Calu3 (cell line): Measurements from ENCODE around the gene LRRC61. TPM values are rescaled to one million over a fixed set of nuclear protein-coding genes. Genes with fewer than 3 reads are reported as not detected.
A peak's percentile ranks its signal among the peaks of the same experiment; 100 is the strongest.
"Not testable (repeated sequence)": the region's sequence is repeated elsewhere in the genome, so short reads cannot be mapped to it uniquely, and the experiment has no call there.

Experiments
- BruUV-seq: library from RNA; stranded (reverse); fragments of 400-500 nt; replicated peaks from 2 replicates; lab custom pipeline; 2021; lab: Mats Ljungman, UMichigan
- CTCF ChIA-PET: fragments of 300-600 bp; sonication (Branson Sonifier 250); formaldehyde crosslinking; loops from one replicate; lab custom pipeline; 2022; ENCODE audit warnings: antibody characterized with exemption; lab: Charles Lee
- DNase-seq: peaks from one replicate; pipeline ENCODE4 v3.0.0; 2022
- H3K27ac Mint-ChIP-seq: one replicate; pipeline ENCODE4 v1.8.0; 2022; ENCODE audit warnings: mixed read lengths; ENCODE audit not compliant: unreplicated experiment
- H3K27me3 Mint-ChIP-seq: one replicate; pipeline ENCODE4 v1.8.0; 2022; ENCODE audit warnings: mixed read lengths; ENCODE audit not compliant: unreplicated experiment
- H3K36me3 Mint-ChIP-seq: one replicate; pipeline ENCODE4 v1.8.0; 2022; ENCODE audit warnings: mild to moderate bottlenecking, moderate library complexity, mixed read lengths; ENCODE audit not compliant: insufficient read depth, unreplicated experiment
- H3K4me1 Mint-ChIP-seq: one replicate; pipeline ENCODE4 v1.8.0; 2022; ENCODE audit warnings: mild to moderate bottlenecking, low read depth, mixed read lengths; ENCODE audit not compliant: unreplicated experiment
- H3K4me3 Mint-ChIP-seq: one replicate; pipeline ENCODE4 v1.8.0; 2022; ENCODE audit warnings: mild to moderate bottlenecking, low read depth, moderate library complexity, mixed read lengths; ENCODE audit not compliant: unreplicated experiment
- H3K9me3 Mint-ChIP-seq: one replicate; pipeline ENCODE4 v1.8.0; 2022; ENCODE audit warnings: low read depth, mixed read lengths; ENCODE audit not compliant: unreplicated experiment
- CTCF ChIP-seq: fragments of 200-600 bp; IDR thresholded peaks from one replicate; pipeline ENCODE4 v1.8.0; 2022; ENCODE audit warnings: antibody characterized with exemption; ENCODE audit not compliant: unreplicated experiment
- intact Hi-C: fragments of 100-400 bp; cut with micrococcal nuclease; formaldehyde crosslinking; loops from one replicate; pipeline ENCODE4 v1.10.0; 2022; ENCODE audit not compliant: unreplicated experiment
- total RNA-seq: library from RNA; stranded (reverse); gene quantifications from 2 replicates; pipeline ENCODE4 v1.2.3, GENCODE V29; 2022

LRRC61 gene
- total RNA-seq, 1 experiment from 2014 or later = 14.6 TPM

GRCh38 chr7:150304499-150305258 is 18.5 kb upstream of the LRRC61 start:
- Mint-ChIP-seq H3K27ac (peak overlapping the region; percentile 94), H3K4me1 (peaks cover 39% of the 10 kb centered on the region), H3K36me3 (peaks cover 18% of the 10 kb centered on the region)
- H3K9me3 Mint-ChIP-seq, DNase-seq, H3K4me3 Mint-ChIP-seq, H3K27me3 Mint-ChIP-seq, intact Hi-C loops, BruUV-seq, CTCF ChIA-PET: not testable (repeated sequence)

GRCh38 chr7:150305259-150305902 is 17.8 kb upstream of the LRRC61 start:
- BruUV-seq, H3K4me3 Mint-ChIP-seq, CTCF ChIA-PET, H3K9me3 Mint-ChIP-seq, DNase-seq, intact Hi-C loops, H3K27me3 Mint-ChIP-seq: not testable (repeated sequence)
- peaks cover 39% of the 10 kb centered on the region for H3K4me1 Mint-ChIP-seq
- peaks cover 18% of the 10 kb centered on the region for H3K36me3 Mint-ChIP-seq
- peak overlapping the region; percentile 94 for H3K27ac Mint-ChIP-seq

- H3K27me3 Mint-ChIP-seq, BruUV-seq, H3K4me3 Mint-ChIP-seq, DNase-seq, CTCF ChIA-PET, intact Hi-C loops, H3K9me3 Mint-ChIP-seq: not testable (repeated sequence)
- H3K27ac Mint-ChIP-seq = peak overlapping the region; percentile 94
- H3K36me3 Mint-ChIP-seq = peaks cover 18% of the 10 kb centered on the region
- H3K4me1 Mint-ChIP-seq = peaks cover 39% of the 10 kb centered on the region
Observed at GRCh38 chr7:150305903-150306284, 17.3 kb upstream of the LRRC61 start.

GRCh38 chr7:150306377-150306776 is 16.8 kb upstream of the LRRC61 start:
- DNase-seq, H3K27ac Mint-ChIP-seq, intact Hi-C loops, CTCF ChIA-PET, BruUV-seq, H3K4me3 Mint-ChIP-seq, H3K9me3 Mint-ChIP-seq, H3K27me3 Mint-ChIP-seq: not testable (repeated sequence)
- H3K36me3 Mint-ChIP-seq = peaks cover 18% of the 10 kb centered on the region
- H3K4me1 Mint-ChIP-seq = peaks cover 39% of the 10 kb centered on the region

GRCh38 chr7:150307129-150307528 is 16.0 kb upstream of the LRRC61 start:
- CTCF ChIA-PET = no interaction called here
- Mint-ChIP-seq H3K36me3 (peaks cover 18% of the 10 kb centered on the region), H3K4me1 (peaks cover 39% of the 10 kb centered on the region), H3K27me3 (no peaks in the 10 kb centered on the region), H3K9me3 (peaks cover 7% of the 10 kb centered on the region), H3K27ac (peak overlapping the region; percentile 76), H3K4me3 (peak overlapping the region; percentile 16)
- intact Hi-C loops = no loop called here
- no TSS peak for BruUV-seq
- TF ChIP-seq CTCF = no peak
- no peak for DNase-seq

- intact Hi-C loops = no loop called here
- H3K36me3 Mint-ChIP-seq = peaks cover 21% of the 10 kb centered on the region
Observed at GRCh38 chr7:150307904-150308303, 15.3 kb upstream of the LRRC61 start.

More at GRCh38 chr7:150307904-150308303, 15.3 kb upstream of the LRRC61 start:
- BruUV-seq = no TSS peak
- Mint-ChIP-seq H3K4me3 (peak overlapping the region; percentile 16), H3K27me3 (no peaks in the 10 kb centered on the region), H3K27ac (peak overlapping the region; percentile 76), H3K9me3 (peaks cover 7% of the 10 kb centered on the region), H3K4me1 (peaks cover 34% of the 10 kb centered on the region)
- CTCF ChIA-PET = interaction anchor here (0.6 kb wide), 1 partner anchor 617 kb away, joined by 3 read pairs; no protein-coding TSS in a partner anchor
- TF ChIP-seq CTCF = no peak
- no peak for DNase-seq
